Hippocampal formation (tissue), 2 donors: ENCODE data around the gene PARP12.

Experiments
- DNase-seq, 2 donors: peaks; one replicate each; lab custom pipeline; 2025; lab: John Stamatoyannopoulos, UW

The PARP12 gene

GRCh38 chr7:139991269-139991666, 71.5 kb downstream of the PARP12 start:
- no peak for DNase-seq

- DNase-seq = no peak
These were observed 72.0 kb downstream of the PARP12 start for GRCh38 chr7:139990571-139991268.

GRCh38 chr7:139990142-139990535, 72.6 kb downstream of the PARP12 start:
- no peak for DNase-seq

GRCh38 chr7:139989366-139990141, 73.2 kb downstream of the PARP12 start:
- no peak for DNase-seq

GRCh38 chr7:139987691-139988516, 74.8 kb downstream of the PARP12 start:
- DNase-seq = no peak

- DNase-seq = no peak
These were observed 76.9 kb downstream of the PARP12 start for GRCh38 chr7:139985811-139986210.

GRCh38 chr7:139984642-139985539, 77.9 kb downstream of the PARP12 start:
- no peak for DNase-seq

GRCh38 chr7:139982927-139983920, 79.5 kb downstream of the PARP12 start:
- DNase-seq = no peak

GRCh38 chr7:139981511-139981895, 81.2 kb downstream of the PARP12 start:
- DNase-seq = no peak

GRCh38 chr7:139976838-139977656, 85.7 kb downstream of the PARP12 start:
- DNase-seq = no peak

- DNase-seq = no peak
These were observed 86.5 kb downstream of the PARP12 start for GRCh38 chr7:139976055-139976837.

GRCh38 chr7:139974179-139974811, 88.5 kb downstream of the PARP12 start:
- no peak for DNase-seq
